B cell (primary cell): ENCODE data around the gene ALX1. TPM values are rescaled to one million over a fixed set of nuclear protein-coding genes. Genes with fewer than 3 reads are reported as not detected.

Experiments used
- ATAC-seq: fragments of 200-7000 bp; cut with Tn5 transposase; one replicate; pipeline ENCODE4 v1.10.0; 2021; ENCODE audit warnings: low read depth, mild to moderate bottlenecking, moderate number of reproducible peaks, moderate library complexity
- CTCF ChIA-PET: fragments of 350-600 bp; sonication (Branson Sonifier 250); formaldehyde crosslinking; loops from one replicate; lab custom pipeline; 2021; ENCODE audit warnings: antibody characterized with exemption, inconsistent platforms; lab: Charles Lee
- POLR2A ChIA-PET: fragments of 350-600 bp; sonication (Branson Sonifier 250); formaldehyde crosslinking; loops from one replicate; lab custom pipeline; 2021; ENCODE audit warnings: antibody characterized with exemption; lab: Charles Lee
- DNase-seq: peaks from one replicate; pipeline ENCODE4 v3.0.0; 2013
- H2AFZ ChIP-seq: 2 replicates; pipeline ENCODE4 v1.6.1; 2012; ENCODE audit warnings: mild to moderate bottlenecking, low read depth, low read length; ENCODE audit not compliant: insufficient read depth, poor library complexity, severe bottlenecking
- H3K27ac ChIP-seq, 2 donors: 1 replicate in 1 of 2; 2 replicates in 1 of 2; pipeline ENCODE4 v1.5.1; 2012 to 2013; ENCODE audit warnings: low read length in 2 of 2, mild to moderate bottlenecking in 2 of 2, moderate library complexity in 1 of 2
- H3K27me3 ChIP-seq, 4 experiments: fragments of 200-600 bp in 1 of 4; sonication (generic) in 1 of 4; replicated peaks in 1 of 4; 1 replicate in 2 of 4; 2 replicates in 2 of 4; pipeline versions ENCODE4 v1.6.1 to v1.7.0; 2013 to 2016; ENCODE audit warnings: low read length in 3 of 4, mild to moderate bottlenecking in 2 of 4, mixed read lengths in 1 of 4, moderate library complexity in 1 of 4; ENCODE audit not compliant: insufficient read depth in 4 of 4, control insufficient read depth in 3 of 4; ENCODE audit errors: control extremely low read depth in 1 of 4
- H3K36me3 ChIP-seq, 2 experiments: replicated peaks in 1 of 2; 1 replicate in 1 of 2; 2 replicates in 1 of 2; pipeline versions ENCODE4 v1.6.1 to v1.7.1; 2013; ENCODE audit warnings: low read length in 1 of 2; ENCODE audit not compliant: insufficient read depth in 2 of 2, control insufficient read depth in 1 of 2; ENCODE audit errors: control extremely low read depth in 1 of 2, extremely low read depth in 1 of 2
- H3K4me1 ChIP-seq, 2 donors: fragments of 200-600 bp in 1 of 2; sonication (generic) in 1 of 2; 1 replicate in 1 of 2; 2 replicates in 1 of 2; pipeline versions ENCODE4 v1.5.1 to v1.6.1; 2013 to 2017; ENCODE audit warnings: low read length in 2 of 2; ENCODE audit not compliant: control insufficient read depth in 2 of 2, insufficient read depth in 2 of 2
- H3K4me2 ChIP-seq: replicated peaks from 2 replicates; pipeline ENCODE3; 2012; ENCODE audit warnings: mild to moderate bottlenecking, low read depth, low read length; ENCODE audit not compliant: poor library complexity, severe bottlenecking
- H3K4me3 ChIP-seq, 5 experiments: fragments of 200-600 bp in 1 of 5; sonication (generic) in 1 of 5; 1 replicate in 3 of 5; 2 replicates in 2 of 5; pipeline versions ENCODE4 v1.5.1 to v1.7.0; 2011 to 2016; ENCODE audit warnings: low read length in 4 of 5, mild to moderate bottlenecking in 4 of 5, low read depth in 2 of 5, control low read depth in 1 of 5, moderate library complexity in 1 of 5; ENCODE audit not compliant: insufficient read depth in 1 of 5; ENCODE audit errors: control extremely low read depth in 1 of 5, extremely low read depth in 1 of 5
- H3K79me2 ChIP-seq: fragments of 200-600 bp; sonication (generic); one replicate; pipeline ENCODE4 v1.6.0; 2016; ENCODE audit warnings: low read length; ENCODE audit not compliant: control insufficient read depth, insufficient read depth
- H3K9ac ChIP-seq: fragments of 200-600 bp; sonication (generic); 2 replicates; pipeline ENCODE4 v1.6.1; 2017; ENCODE audit warnings: mild to moderate bottlenecking, low read length, moderate library complexity
- H3K9me3 ChIP-seq, 3 donors: one replicate each; pipeline versions ENCODE4 v1.6.1 to v1.7.1; 2013; ENCODE audit warnings: low read length in 2 of 3; ENCODE audit not compliant: control insufficient read depth in 2 of 3, insufficient read depth in 1 of 3; ENCODE audit errors: control extremely low read depth in 1 of 3
- H4K20me1 ChIP-seq: 2 replicates; pipeline ENCODE4 v1.6.0; 2012; ENCODE audit warnings: mild to moderate bottlenecking, low read length; ENCODE audit not compliant: insufficient read depth, control insufficient read depth, poor library complexity, severe bottlenecking
- H3K27ac Mint-ChIP-seq: one replicate; pipeline ENCODE4 v1.8.0; 2021; ENCODE audit warnings: mixed read lengths
- H3K27me3 Mint-ChIP-seq: one replicate; pipeline ENCODE4 v1.8.0; 2021; ENCODE audit warnings: mixed read lengths
- H3K4me1 Mint-ChIP-seq: one replicate; pipeline ENCODE4 v1.8.0; 2021; ENCODE audit warnings: mixed read lengths
- H3K4me3 Mint-ChIP-seq: one replicate; pipeline ENCODE4 v1.8.0; 2021; ENCODE audit warnings: mixed read lengths
- H3K9me3 Mint-ChIP-seq: one replicate; pipeline ENCODE4 v1.8.0; 2022; ENCODE audit warnings: mixed read lengths; ENCODE audit not compliant: insufficient read depth
- CTCF ChIP-seq: fragments of 200-600 bp; IDR thresholded peaks from one replicate; pipeline ENCODE4 v1.8.0; 2022; ENCODE audit warnings: antibody characterized with exemption, mild to moderate bottlenecking
- EZH2 ChIP-seq: IDR thresholded peaks from 2 replicates; pipeline ENCODE4 v1.6.1; 2012; ENCODE audit warnings: borderline replicate concordance, low read depth, mild to moderate bottlenecking, moderate library complexity, low read length; ENCODE audit not compliant: insufficient read depth, poor library complexity, severe bottlenecking
- WGBS: methylation state at CpG from one replicate; pipeline ENCODE4 v1.1.5; 2013; ENCODE audit warnings: missing lambda C conversion rate; ENCODE audit not compliant: insufficient coverage; 5-methylcytosine and 5-hydroxymethylcytosine counted together
- intact Hi-C: fragments of 100-400 bp; cut with micrococcal nuclease; formaldehyde crosslinking; loops from one replicate; pipeline ENCODE4 v1.10.0; 2022
- polyA plus RNA-seq: library from polyadenylated mRNA; depleted of rRNA; stranded (reverse); fragments of >200 nt; gene quantifications from 2 replicates; pipeline ENCODE4 v1.2.3, GENCODE V29; 2012
- total RNA-seq, 2 donors: library from RNA; stranded (reverse); fragments of 120-200 nt in 1 of 2; gene quantifications; 1 replicate in 1 of 2; 2 replicates in 1 of 2; pipeline versions ENCODE4 v1.2.3 to v1.2.4, GENCODE V29; 2013 to 2022

ALX1 gene
- total and polyA plus RNA-seq, 2 donors (not counting 1 experiment from before 2014, with no cell fraction given): not detected

GRCh38 chr12:85279449-85280164, 413 bp upstream of the ALX1 start:
- no peak for TF ChIP-seq CTCF
- TF ChIP-seq EZH2: no peak
- H3K4me2 ChIP-seq: peak overlapping the region; percentile 54
- Mint-ChIP-seq H3K4me1 (peaks cover 10% of the 10 kb centered on the region), H3K4me3 (no peak overlapping the region), H3K27ac (no peak overlapping the region), H3K27me3 (peaks cover 62% of the 10 kb centered on the region), H3K9me3 (no peaks in the 10 kb centered on the region)
- H3K9me3 ChIP-seq: peaks cover 0 to 23% (median 0%) of the 10 kb centered on the region in 3 donors
- H3K9ac ChIP-seq: no peak overlapping the region
- no peaks in the 10 kb centered on the region for H3K79me2 ChIP-seq
- H3K36me3 ChIP-seq: no peaks in the 10 kb centered on the region
- intact Hi-C loops: no loop called here
- no peak overlapping the region for H3K4me3 ChIP-seq
- DNase-seq (peak; percentile 3), ATAC-seq (no peak)
- H3K4me1 ChIP-seq: peaks cover 8 to 11% of the 10 kb centered on the region in 2 donors
- POLR2A ChIA-PET: no interaction called here
- H3K27me3 ChIP-seq: peaks cover 1 to 52% (median 42%) of the 10 kb centered on the region in 4 experiments
- CTCF ChIA-PET: no interaction called here
- no peaks in the 10 kb centered on the region for H4K20me1 ChIP-seq
- no peak overlapping the region for H2AFZ ChIP-seq
- 6% methylated on average over 30 of the region's 44 CpGs for WGBS
- H3K27ac ChIP-seq: no peak overlapping the region

GRCh38 chr12:85280984-85281630, 1.1 kb downstream of the ALX1 start:
- no peak overlapping the region for H3K27ac Mint-ChIP-seq
- Histone ChIP-seq H3K4me1 (peaks cover 8 to 11% of the 10 kb centered on the region in 2 donors), H3K9ac (no peak overlapping the region), H3K9me3 (peaks cover 0 to 23% (median 0%) of the 10 kb centered on the region in 3 donors), H3K27me3 (peaks cover 1 to 51% (median 40%) of the 10 kb centered on the region in 4 experiments), H3K27ac (no peak overlapping the region), H4K20me1 (no peaks in the 10 kb centered on the region), H3K4me3 (no peak overlapping the region), H3K36me3 (no peaks in the 10 kb centered on the region), H3K79me2 (no peaks in the 10 kb centered on the region), H3K4me2 (peak overlapping the region; percentile 54), H2AFZ (no peak overlapping the region)
- H3K9me3 Mint-ChIP-seq: no peaks in the 10 kb centered on the region
- TF ChIP-seq EZH2: no peak
- no peak for TF ChIP-seq CTCF
- ATAC-seq: no peak
- WGBS: no CpG with 5 or more reads among the region's 15 CpGs
- intact Hi-C loops: no loop called here
- H3K4me3 Mint-ChIP-seq: peak overlapping the region; percentile 63
- H3K27me3 Mint-ChIP-seq: peaks cover 53% of the 10 kb centered on the region
- H3K4me1 Mint-ChIP-seq: peaks cover 10% of the 10 kb centered on the region
- ChIA-PET POLR2A (no interaction called here), CTCF (no interaction called here)
- DNase-seq: no peak
